SK-N-SH treated with all-trans-retinoic acid at 6 μM for 48 hours (cell line): ENCODE results near the gene SLC45A3.

Source experiments
- ATAC-seq: fragments of 200-7000 bp; cut with Tn5 transposase; 3 replicates; pipeline ENCODE4 v1.9.1; 2020; ENCODE audit warnings: mild to moderate bottlenecking, moderate library complexity
- ARNTL ChIP-seq: fragments of 450-650 bp; formaldehyde crosslinking; IDR thresholded peaks from 2 replicates; pipeline ENCODE4 v1.5.0; 2020; ENCODE audit warnings: low read depth, mild to moderate bottlenecking, moderate library complexity, borderline replicate concordance
- BACH2 ChIP-seq: fragments of 250-450 bp; sonication (Bioruptor Pico); IDR thresholded peaks from 2 replicates; pipeline ENCODE4 v1.9.0; 2021; ENCODE audit warnings: mild to moderate bottlenecking, borderline replicate concordance
- CSDC2 ChIP-seq: fragments of 250-450 bp; sonication (Bioruptor Pico); IDR thresholded peaks from 2 replicates; pipeline ENCODE4 v1.5.0; 2020; ENCODE audit warnings: mild to moderate bottlenecking, moderate library complexity
- ESRRG ChIP-seq: fragments of 250-450 bp; sonication (Bioruptor Pico); IDR thresholded peaks from 2 replicates; pipeline ENCODE4 v1.6.1; 2021; ENCODE audit warnings: mild to moderate bottlenecking
- GLIS3 ChIP-seq: fragments of 250-450 bp; sonication (Bioruptor Pico); IDR thresholded peaks from 2 replicates; pipeline ENCODE4 v1.5.0; 2020; ENCODE audit warnings: mild to moderate bottlenecking, moderate library complexity
- PPARA ChIP-seq: fragments of 250-450 bp; sonication (Bioruptor Pico); IDR thresholded peaks from 2 replicates; pipeline ENCODE4 v1.5.0; 2020; ENCODE audit warnings: mild to moderate bottlenecking, borderline replicate concordance
- RARB ChIP-seq: fragments of 250-450 bp; sonication (Bioruptor Pico); IDR thresholded peaks from 2 replicates; pipeline ENCODE4 v1.8.0; 2021; ENCODE audit warnings: mild to moderate bottlenecking, moderate library complexity
- TCF4 ChIP-seq: fragments of 250-450 bp; sonication (Bioruptor Pico); IDR thresholded peaks from 2 replicates; pipeline ENCODE4 v1.8.0; 2021; ENCODE audit warnings: mild to moderate bottlenecking, moderate library complexity, borderline replicate concordance
- TOX ChIP-seq: fragments of 250-450 bp; sonication (Bioruptor Pico); IDR thresholded peaks from 2 replicates; pipeline ENCODE4 v1.8.0; 2021; ENCODE audit warnings: mild to moderate bottlenecking, moderate library complexity, borderline replicate concordance
- ZC3H10 ChIP-seq: fragments of 250-450 bp; sonication (Bioruptor Pico); IDR thresholded peaks from 2 replicates; pipeline ENCODE4 v1.5.1; 2021; ENCODE audit warnings: mild to moderate bottlenecking, moderate library complexity
- ZFP3 ChIP-seq: fragments of 250-450 bp; sonication (Bioruptor Pico); IDR thresholded peaks from 2 replicates; pipeline ENCODE4 v1.5.0; 2020; ENCODE audit warnings: mild to moderate bottlenecking, moderate library complexity
- ZFP30 ChIP-seq: fragments of 450-650 bp; formaldehyde crosslinking; IDR thresholded peaks from 2 replicates; pipeline ENCODE4 v1.5.0; 2022; ENCODE audit warnings: mild to moderate bottlenecking, moderate library complexity
- ZNF565 ChIP-seq: fragments of 450-650 bp; formaldehyde crosslinking; conservative IDR thresholded peaks from 2 replicates; pipeline ENCODE4 v1.5.0; 2020; ENCODE audit warnings: low read depth, mild to moderate bottlenecking, moderate library complexity
- ZNF70 ChIP-seq: fragments of 450-650 bp; formaldehyde crosslinking; IDR thresholded peaks from 2 replicates; pipeline ENCODE4 v1.5.0; 2020; ENCODE audit warnings: mild to moderate bottlenecking, moderate library complexity
- ZNF8 ChIP-seq: fragments of 450-650 bp; formaldehyde crosslinking; IDR thresholded peaks from 2 replicates; pipeline ENCODE4 v1.5.0; 2020; ENCODE audit warnings: mild to moderate bottlenecking, moderate library complexity
- TF ChIP-seq, protein P1 (sequence below): fragments of 250-450 bp; sonication (Bioruptor Pico); IDR thresholded peaks from 2 replicates; pipeline ENCODE4 v1.5.1; 2021; ENCODE audit warnings: mild to moderate bottlenecking, moderate library complexity
- TF ChIP-seq, protein P2 (sequence below): fragments of 250-450 bp; sonication (Bioruptor Pico); IDR thresholded peaks from 2 replicates; pipeline ENCODE4 v1.8.0; 2021; ENCODE audit warnings: low read depth, mild to moderate bottlenecking, moderate library complexity, borderline replicate concordance
- TF ChIP-seq, protein P3 (sequence below): fragments of 250-450 bp; sonication (Bioruptor Pico); IDR thresholded peaks from 2 replicates; pipeline ENCODE4 v1.5.0; 2020; ENCODE audit warnings: mild to moderate bottlenecking, moderate library complexity
- TF ChIP-seq, protein P4 (sequence below): fragments of 250-450 bp; sonication (Bioruptor Pico); IDR thresholded peaks from 2 replicates; pipeline ENCODE4 v1.8.0; 2020; ENCODE audit warnings: mild to moderate bottlenecking, moderate library complexity, borderline replicate concordance

SLC45A3 gene

DNA sequence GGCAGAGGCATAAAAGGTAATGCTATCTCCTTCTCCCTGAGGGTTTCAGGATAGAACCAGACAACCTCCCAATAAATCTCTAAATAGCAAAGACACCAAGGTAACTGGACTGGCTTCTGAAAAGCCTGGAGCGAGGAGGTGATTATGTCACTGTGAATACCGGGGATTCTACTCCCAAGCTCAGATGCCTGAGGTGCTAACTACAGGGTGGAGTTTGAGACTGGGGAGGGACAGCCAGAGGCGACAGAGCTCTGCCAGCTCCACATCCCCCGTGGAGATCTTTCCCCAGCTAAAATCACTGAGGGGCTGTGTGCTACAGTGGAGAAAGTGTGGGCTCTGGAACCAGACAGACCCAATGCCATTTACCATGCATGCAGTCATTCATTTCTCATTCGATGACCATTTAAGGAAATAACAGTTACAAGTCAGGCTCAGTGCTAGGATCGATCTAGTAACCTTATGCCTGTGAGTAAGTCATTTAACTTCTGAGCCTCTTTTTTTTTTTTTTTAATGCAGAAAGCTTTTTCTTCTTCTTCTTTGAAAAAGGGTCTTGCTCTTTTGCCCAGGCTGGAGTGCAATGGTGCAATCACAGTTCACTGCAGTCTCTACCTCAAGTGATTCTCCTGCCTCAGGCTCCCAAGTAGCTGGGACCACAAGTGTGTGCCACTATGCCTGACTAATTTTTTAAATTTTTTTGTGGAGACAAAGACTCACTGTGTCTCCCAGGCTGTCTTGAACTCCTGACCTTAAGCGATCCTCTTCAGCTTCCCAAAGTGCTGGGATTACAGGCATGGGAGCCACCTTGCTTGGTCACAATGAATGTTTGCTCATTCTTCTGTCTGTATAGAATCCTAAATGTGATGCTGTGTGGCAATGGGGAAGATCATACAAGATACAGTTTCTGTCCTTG, 8.1 kb upstream of the SLC45A3 start:
- TF ChIP-seq, protein P1, sequence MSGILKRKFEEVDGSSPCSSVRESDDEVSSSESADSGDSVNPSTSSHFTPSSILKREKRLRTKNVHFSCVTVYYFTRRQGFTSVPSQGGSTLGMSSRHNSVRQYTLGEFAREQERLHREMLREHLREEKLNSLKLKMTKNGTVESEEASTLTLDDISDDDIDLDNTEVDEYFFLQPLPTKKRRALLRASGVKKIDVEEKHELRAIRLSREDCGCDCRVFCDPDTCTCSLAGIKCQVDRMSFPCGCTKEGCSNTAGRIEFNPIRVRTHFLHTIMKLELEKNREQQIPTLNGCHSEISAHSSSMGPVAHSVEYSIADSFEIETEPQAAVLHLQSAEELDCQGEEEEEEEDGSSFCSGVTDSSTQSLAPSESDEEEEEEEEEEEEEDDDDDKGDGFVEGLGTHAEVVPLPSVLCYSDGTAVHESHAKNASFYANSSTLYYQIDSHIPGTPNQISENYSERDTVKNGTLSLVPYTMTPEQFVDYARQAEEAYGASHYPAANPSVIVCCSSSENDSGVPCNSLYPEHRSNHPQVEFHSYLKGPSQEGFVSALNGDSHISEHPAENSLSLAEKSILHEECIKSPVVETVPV = no peak
- TF ChIP-seq TOX = no peak
- TF ChIP-seq ZNF8 = no peak
- TF ChIP-seq, protein P2, sequence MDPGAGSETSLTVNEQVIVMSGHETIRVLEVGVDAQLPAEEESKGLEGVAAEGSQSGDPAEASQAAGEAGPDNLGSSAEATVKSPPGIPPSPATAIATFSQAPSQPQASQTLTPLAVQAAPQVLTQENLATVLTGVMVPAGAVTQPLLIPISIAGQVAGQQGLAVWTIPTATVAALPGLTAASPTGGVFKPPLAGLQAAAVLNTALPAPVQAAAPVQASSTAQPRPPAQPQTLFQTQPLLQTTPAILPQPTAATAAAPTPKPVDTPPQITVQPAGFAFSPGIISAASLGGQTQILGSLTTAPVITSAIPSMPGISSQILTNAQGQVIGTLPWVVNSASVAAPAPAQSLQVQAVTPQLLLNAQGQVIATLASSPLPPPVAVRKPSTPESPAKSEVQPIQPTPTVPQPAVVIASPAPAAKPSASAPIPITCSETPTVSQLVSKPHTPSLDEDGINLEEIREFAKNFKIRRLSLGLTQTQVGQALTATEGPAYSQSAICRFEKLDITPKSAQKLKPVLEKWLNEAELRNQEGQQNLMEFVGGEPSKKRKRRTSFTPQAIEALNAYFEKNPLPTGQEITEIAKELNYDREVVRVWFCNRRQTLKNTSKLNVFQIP = no peak
- TF ChIP-seq CSDC2 = no peak
- no peak for ATAC-seq

DNA sequence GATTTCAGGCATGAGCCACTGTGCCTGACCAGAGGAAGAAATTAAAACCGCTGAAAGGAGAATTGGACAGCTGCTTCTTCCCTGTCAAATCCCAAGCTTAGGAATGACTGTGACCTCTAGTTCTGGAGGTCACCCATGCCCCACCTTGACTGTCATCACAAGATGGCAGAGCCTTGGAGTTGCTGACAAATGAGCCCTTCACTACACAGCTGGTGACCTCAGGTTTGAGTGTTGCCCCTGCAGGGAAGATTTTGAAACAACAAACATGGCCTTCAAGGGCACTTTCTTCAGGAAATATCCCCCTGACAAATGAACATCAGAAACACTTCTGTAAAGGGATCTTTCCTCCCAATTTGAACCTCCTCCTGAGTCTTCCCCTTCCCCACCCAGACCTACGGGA, 6.9 kb upstream of the SLC45A3 start:
- ATAC-seq = no peak
- no peak for TF ChIP-seq ESRRG
- TF ChIP-seq ZFP30 (CRISPR knock-in tag) = no peak
- no peak for TF ChIP-seq ZFP3 (CRISPR knock-in tag)

DNA sequence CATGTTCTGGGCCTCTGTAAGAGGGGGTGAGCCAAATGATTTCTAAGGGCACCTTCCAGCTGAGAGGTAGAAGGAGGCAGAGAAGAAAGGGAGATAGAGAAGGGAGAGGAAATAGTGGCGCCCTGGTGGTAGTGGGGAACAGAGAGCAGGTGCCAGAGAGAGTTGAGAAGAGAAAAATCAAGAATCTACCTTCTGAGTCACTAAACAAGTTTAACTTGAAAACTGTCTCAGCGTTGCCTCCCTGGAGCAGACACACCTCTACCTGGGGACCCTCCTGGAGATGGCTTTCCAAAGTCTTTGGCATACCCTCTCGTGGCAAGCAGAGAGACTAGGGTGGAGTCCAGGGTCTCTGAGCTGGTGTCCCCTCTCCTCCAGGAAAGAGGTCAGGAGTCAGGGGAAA, 1.1 kb upstream of the SLC45A3 start:
- TF ChIP-seq TCF4 (CRISPR knock-in tag) (no peak), ZFP30 (CRISPR knock-in tag) (no peak), PPARA (CRISPR knock-in tag) (no peak), ZFP3 (CRISPR knock-in tag) (no peak), ZNF565 (CRISPR knock-in tag) (no peak), TOX (no peak), GLIS3 (CRISPR knock-in tag) (no peak), ZNF70 (no peak), BACH2 (CRISPR knock-in tag) (no peak), ESRRG (no peak), ARNTL (CRISPR knock-in tag) (no peak), ZC3H10 (CRISPR knock-in tag) (no peak), CSDC2 (no peak), RARB (CRISPR knock-in tag) (no peak)
- TF ChIP-seq, protein P2 = no peak
- TF ChIP-seq, protein P3, sequence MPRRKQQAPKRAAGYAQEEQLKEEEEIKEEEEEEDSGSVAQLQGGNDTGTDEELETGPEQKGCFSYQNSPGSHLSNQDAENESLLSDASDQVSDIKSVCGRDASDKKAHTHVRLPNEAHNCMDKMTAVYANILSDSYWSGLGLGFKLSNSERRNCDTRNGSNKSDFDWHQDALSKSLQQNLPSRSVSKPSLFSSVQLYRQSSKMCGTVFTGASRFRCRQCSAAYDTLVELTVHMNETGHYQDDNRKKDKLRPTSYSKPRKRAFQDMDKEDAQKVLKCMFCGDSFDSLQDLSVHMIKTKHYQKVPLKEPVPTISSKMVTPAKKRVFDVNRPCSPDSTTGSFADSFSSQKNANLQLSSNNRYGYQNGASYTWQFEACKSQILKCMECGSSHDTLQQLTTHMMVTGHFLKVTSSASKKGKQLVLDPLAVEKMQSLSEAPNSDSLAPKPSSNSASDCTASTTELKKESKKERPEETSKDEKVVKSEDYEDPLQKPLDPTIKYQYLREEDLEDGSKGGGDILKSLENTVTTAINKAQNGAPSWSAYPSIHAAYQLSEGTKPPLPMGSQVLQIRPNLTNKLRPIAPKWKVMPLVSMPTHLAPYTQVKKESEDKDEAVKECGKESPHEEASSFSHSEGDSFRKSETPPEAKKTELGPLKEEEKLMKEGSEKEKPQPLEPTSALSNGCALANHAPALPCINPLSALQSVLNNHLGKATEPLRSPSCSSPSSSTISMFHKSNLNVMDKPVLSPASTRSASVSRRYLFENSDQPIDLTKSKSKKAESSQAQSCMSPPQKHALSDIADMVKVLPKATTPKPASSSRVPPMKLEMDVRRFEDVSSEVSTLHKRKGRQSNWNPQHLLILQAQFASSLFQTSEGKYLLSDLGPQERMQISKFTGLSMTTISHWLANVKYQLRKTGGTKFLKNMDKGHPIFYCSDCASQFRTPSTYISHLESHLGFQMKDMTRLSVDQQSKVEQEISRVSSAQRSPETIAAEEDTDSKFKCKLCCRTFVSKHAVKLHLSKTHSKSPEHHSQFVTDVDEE = no peak
- TF ChIP-seq, protein P1 = no peak
- TF ChIP-seq, protein P4, sequence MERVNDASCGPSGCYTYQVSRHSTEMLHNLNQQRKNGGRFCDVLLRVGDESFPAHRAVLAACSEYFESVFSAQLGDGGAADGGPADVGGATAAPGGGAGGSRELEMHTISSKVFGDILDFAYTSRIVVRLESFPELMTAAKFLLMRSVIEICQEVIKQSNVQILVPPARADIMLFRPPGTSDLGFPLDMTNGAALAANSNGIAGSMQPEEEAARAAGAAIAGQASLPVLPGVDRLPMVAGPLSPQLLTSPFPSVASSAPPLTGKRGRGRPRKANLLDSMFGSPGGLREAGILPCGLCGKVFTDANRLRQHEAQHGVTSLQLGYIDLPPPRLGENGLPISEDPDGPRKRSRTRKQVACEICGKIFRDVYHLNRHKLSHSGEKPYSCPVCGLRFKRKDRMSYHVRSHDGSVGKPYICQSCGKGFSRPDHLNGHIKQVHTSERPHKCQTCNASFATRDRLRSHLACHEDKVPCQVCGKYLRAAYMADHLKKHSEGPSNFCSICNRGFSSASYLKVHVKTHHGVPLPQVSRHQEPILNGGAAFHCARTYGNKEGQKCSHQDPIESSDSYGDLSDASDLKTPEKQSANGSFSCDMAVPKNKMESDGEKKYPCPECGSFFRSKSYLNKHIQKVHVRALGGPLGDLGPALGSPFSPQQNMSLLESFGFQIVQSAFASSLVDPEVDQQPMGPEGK = no peak
- ATAC-seq = no peak
